Measurements from ENCODE around the gene KLF9. TPM values are rescaled to one million over a fixed set of nuclear protein-coding genes. Genes with fewer than 3 reads are reported as not detected.

The KLF9 gene
- total RNA-seq, 4 donors from 2014 or later, result 13.7 to 71.0 (median 17.3) TPM

DNA sequence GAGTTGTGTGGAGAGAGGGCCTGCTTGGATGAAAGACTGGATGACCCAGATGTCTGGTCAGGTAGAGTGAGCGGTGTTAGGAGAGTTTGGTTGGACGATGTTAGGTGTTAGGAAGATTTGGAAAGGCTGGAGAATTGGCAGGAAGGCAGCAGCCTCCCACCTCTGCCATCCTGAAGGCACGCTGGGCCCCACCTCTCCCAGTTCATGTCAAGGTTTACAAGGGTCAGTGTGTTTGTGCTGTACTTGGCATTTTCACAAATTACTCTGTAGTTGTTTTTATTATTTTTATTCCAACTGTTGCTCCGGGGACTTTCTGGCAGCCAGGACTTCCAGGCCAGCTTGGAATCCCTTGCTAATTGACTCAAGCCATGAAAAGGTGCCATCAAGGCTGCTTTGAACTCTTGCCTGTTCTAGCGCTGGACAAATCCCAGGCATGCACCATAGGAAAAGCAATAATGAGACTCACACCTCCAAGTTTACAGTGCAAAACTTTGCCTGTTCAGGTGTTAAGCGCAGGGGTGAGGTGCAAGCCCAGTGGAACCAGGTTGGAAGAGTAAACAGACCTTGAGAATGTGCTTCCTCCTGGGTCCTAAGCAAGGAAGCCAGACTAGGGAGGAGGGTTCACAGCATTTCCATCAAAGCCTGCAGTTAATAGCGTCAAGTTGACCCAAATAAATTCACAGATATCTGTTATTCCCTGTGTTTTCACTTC is 41.7 kb upstream of the KLF9 start:
- TF ChIP-seq, protein P1, sequence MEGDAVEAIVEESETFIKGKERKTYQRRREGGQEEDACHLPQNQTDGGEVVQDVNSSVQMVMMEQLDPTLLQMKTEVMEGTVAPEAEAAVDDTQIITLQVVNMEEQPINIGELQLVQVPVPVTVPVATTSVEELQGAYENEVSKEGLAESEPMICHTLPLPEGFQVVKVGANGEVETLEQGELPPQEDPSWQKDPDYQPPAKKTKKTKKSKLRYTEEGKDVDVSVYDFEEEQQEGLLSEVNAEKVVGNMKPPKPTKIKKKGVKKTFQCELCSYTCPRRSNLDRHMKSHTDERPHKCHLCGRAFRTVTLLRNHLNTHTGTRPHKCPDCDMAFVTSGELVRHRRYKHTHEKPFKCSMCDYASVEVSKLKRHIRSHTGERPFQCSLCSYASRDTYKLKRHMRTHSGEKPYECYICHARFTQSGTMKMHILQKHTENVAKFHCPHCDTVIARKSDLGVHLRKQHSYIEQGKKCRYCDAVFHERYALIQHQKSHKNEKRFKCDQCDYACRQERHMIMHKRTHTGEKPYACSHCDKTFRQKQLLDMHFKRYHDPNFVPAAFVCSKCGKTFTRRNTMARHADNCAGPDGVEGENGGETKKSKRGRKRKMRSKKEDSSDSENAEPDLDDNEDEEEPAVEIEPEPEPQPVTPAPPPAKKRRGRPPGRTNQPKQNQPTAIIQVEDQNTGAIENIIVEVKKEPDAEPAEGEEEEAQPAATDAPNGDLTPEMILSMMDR (IDR thresholded peaks at IDR 0.05), result no peak
- no peak for TF ChIP-seq POLR2A (IDR thresholded peaks at IDR 0.05)
- no peaks in the 10 kb centered on the region for H3K9me3 ChIP-seq
- H3K27me3 ChIP-seq, result no peaks in the 10 kb centered on the region
- no peaks in the 10 kb centered on the region for H3K36me3 ChIP-seq
- peaks cover 0 to 16% (median 0%) of the 10 kb centered on the region in 3 donors for H3K4me1 ChIP-seq
- intact Hi-C loops (cut with DNase I), result no loop called here
- no peak overlapping the region for H3K4me3 ChIP-seq
- DNase-seq, result no peak
- 71 to 76% methylated on average over 5 to 7 of the region's 7 CpGs for WGBS, 2 donors
- no peak overlapping the region for H3K27ac ChIP-seq

DNA sequence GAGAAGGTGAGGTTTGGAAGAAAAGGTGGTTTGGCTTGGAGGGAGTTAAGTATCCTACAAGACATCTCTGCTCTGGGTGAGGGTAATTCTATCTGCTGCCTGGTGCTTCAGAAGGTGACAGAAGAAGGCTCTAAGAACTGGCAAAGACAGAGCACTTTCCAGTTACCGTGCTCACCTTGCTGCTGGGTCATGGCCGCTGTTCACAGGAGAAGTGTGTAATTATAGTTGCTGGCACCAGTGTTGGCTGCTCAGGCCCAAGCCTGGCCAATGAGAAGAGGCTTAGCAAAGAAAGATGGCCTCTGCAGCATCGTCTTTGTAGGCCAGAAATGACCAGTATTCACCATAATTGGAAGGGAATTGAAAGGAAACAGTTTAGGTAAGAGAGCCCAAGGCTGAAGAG is 37.9 kb upstream of the KLF9 start:
- Histone ChIP-seq H3K27me3 (no peaks in the 10 kb centered on the region), H3K27ac (no peak overlapping the region), H3K9me3 (no peaks in the 10 kb centered on the region), H3K4me1 (peaks cover 0 to 14% (median 0%) of the 10 kb centered on the region in 3 donors), H3K4me3 (no peak overlapping the region), H3K36me3 (no peaks in the 10 kb centered on the region)
- no peak for DNase-seq
- TF ChIP-seq, protein P1 (IDR thresholded peaks at IDR 0.05), result no peak
- TF ChIP-seq POLR2A (IDR thresholded peaks at IDR 0.05), result no peak
- WGBS, 2 donors, result 82 to 86% methylated on average over 3 of the region's 3 CpGs
- intact Hi-C loops (cut with DNase I), result no loop called here

DNA sequence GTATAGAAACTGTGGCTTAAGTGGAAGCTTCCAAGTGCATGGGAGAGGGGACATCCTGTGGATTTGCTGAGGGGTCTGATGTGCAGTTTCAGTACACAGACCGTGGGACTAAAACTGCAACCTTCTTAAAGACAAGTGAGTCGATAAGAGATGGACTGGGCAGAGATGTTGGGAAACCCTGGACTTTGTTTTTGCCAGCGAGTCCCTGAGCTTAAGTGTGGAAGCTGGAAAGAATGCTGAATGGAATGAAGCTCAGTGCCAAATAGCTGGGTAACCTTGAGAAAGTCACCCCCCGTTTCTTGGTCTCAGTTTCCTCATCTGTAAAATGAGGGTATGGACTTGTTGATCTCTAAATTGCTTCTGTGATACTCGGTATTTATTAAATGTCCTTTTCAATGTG is 37.3 kb upstream of the KLF9 start:
- Histone ChIP-seq H3K9me3 (no peaks in the 10 kb centered on the region), H3K27me3 (no peaks in the 10 kb centered on the region), H3K4me3 (no peak overlapping the region), H3K27ac (no peak overlapping the region), H3K4me1 (peaks cover 0 to 10% (median 0%) of the 10 kb centered on the region in 3 donors), H3K36me3 (no peaks in the 10 kb centered on the region)
- DNase-seq, result no peak
- intact Hi-C loops (cut with DNase I), result no loop called here
- WGBS, 2 donors, result 75 to 86% methylated on average over 5 of the region's 5 CpGs
- TF ChIP-seq, protein P1 (IDR thresholded peaks at IDR 0.05), result no peak
- no peak for TF ChIP-seq POLR2A (IDR thresholded peaks at IDR 0.05)

DNA sequence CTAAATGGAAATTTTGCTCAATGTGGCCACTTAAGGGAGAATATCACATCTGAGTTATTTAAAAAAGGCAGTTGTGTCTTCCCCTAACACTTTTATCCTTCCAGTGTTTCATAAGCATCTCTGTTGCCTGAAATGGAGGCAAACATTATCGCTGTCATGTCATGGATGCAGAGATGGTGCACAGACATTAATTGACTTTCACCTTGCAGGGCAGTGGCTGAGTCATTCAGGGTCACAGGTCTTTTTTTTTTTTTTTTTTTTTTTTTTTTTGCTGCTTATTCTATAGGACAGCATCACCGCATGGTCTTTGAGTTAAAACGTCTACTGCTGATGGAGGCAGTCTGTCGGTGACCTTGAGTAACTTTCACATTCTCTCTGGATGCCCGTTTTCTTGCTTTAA is 36.3 kb upstream of the KLF9 start:
- no peak for TF ChIP-seq POLR2A (IDR thresholded peaks at IDR 0.05)
- Histone ChIP-seq H3K27me3 (no peaks in the 10 kb centered on the region), H3K36me3 (no peaks in the 10 kb centered on the region), H3K27ac (no peak overlapping the region), H3K4me3 (no peak overlapping the region), H3K4me1 (peaks cover 0 to 1% (median 0%) of the 10 kb centered on the region in 3 donors), H3K9me3 (no peaks in the 10 kb centered on the region)
- WGBS, 2 donors, result 91% methylated on average over 4 to 5 of the region's 5 CpGs
- no peak for DNase-seq
- intact Hi-C loops (cut with DNase I), result no loop called here

DNA sequence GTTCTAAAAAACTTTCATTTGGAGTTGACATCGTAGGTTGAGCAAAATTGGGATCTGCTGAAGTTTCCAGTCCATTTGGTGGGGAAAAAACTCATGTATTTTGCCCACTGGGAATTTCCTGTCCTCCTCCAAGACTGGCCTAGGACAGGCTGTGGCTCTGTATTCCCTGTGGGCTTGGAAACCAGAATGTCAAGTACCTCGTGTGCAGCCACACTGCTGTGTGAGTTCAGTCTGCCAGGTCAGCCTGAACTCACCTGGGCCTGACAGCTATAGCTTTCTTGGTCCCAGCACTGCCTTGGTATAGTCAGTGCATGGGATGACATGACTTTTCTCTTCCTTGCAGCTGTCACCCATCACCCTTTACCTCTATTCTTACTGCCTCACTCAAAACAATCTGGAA is 35.0 kb upstream of the KLF9 start:
- Histone ChIP-seq H3K27me3 (no peaks in the 10 kb centered on the region), H3K9me3 (no peaks in the 10 kb centered on the region), H3K36me3 (no peaks in the 10 kb centered on the region), H3K4me1 (no peaks in the 10 kb centered on the region), H3K4me3 (no peak overlapping the region), H3K27ac (no peak overlapping the region)
- WGBS, 2 donors, result 60 to 79% methylated on average over 2 of the region's 2 CpGs
- DNase-seq, result no peak
- TF ChIP-seq, protein P1 (IDR thresholded peaks at IDR 0.05), result no peak
- TF ChIP-seq POLR2A (IDR thresholded peaks at IDR 0.05), result no peak
- intact Hi-C loops (cut with DNase I), result no loop called here

All from esophagus squamous epithelium (tissue), 5 donors.